Epidermal melanocyte (primary cell): ENCODE data around the gene KATNB1.

Experiments used
- DNase-seq: peaks from one replicate; pipeline ENCODE4 v3.0.0; 2011; ENCODE audit warnings: low spot score; ENCODE audit not compliant: insufficient read length

KATNB1 gene

DNA sequence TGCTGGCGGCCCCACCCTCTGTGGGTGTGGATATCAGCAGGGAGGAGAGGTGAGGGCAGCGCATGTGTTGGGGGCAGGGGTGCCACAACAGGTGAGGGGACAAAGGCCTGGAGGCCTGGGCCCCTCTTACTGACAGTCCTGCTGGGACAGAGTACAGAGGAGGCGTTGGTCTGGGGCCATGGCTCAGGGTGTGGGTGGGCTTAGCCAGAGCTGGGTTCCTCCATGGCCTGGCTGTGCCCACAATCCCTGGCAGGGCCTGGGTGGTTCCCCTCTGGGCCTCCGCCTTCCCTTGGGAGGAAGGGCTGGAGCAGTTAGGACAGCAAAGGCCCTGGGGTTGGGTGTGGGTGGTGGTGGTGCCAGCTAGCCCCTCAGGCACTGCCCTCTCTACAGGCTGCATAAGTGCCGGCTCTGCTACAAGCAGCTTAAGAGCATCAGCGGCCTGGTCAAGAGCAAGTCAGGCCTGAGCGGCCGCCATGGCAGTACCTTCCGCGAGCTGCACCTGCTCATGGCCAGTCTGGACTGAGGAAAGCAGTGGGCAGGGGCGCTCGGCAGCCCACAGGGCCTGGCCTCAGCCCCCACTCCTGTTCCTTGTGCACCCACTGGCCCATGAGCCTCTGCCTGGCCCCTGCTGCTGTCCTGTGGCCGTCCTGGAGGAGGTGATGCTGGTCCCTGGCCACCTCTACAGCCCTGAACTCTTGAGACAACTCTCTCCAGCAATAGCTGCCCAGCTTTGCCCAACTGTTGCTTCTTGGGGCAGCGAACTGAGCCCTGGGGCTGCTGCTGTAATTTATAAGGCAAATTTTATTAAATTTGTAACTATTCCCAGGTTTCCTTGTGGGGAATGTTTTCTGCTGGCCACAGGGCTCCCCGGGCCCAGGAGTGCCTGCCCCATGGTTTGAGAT is 21.1 kb downstream of the KATNB1 start:
- DNase-seq, result no peak

DNA sequence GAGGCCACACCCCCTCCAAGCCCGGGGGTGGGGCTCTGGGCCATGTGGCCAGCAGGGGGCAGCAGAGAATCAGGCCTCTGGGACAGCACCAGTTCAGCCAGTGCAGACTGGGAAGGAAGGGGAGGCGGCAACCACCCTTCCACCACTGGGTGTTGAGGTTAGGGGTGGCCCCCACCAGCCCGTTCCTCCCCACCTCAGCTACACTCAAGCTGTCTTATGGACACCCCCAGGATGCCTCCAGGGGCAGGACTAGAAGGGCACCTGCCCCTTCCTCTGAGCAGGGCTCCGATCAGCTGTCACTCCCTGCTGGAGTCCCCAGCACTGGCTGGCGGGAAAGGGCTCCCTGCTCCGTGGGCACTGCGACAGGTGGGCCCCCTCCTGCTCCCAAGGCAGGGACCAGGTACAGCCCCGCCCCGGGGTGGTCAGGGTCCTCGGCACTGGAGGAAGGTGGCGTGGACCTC is 21.8 kb downstream of the KATNB1 start:
- peak; percentile 99 for DNase-seq

DNA sequence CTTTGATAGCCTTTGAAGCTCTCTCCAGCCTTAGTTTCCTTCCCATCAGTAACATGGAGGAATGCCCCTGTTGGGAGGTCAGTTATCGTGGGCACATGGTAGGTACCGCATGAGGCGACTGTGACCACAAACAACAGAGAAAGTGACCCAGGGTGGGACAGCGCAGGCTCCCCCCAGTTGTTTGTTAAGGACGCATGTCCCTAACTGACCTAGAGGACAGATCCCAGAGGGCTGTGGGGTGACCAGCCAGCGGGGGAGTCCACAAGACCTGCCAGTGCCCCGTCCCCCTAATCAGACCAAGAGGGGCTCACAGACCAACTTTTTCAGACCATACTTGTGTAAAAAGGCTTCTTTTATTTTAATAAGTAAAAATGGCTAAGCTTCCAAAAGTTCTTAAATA is 22.3 kb downstream of the KATNB1 start:
- no peak for DNase-seq

DNA sequence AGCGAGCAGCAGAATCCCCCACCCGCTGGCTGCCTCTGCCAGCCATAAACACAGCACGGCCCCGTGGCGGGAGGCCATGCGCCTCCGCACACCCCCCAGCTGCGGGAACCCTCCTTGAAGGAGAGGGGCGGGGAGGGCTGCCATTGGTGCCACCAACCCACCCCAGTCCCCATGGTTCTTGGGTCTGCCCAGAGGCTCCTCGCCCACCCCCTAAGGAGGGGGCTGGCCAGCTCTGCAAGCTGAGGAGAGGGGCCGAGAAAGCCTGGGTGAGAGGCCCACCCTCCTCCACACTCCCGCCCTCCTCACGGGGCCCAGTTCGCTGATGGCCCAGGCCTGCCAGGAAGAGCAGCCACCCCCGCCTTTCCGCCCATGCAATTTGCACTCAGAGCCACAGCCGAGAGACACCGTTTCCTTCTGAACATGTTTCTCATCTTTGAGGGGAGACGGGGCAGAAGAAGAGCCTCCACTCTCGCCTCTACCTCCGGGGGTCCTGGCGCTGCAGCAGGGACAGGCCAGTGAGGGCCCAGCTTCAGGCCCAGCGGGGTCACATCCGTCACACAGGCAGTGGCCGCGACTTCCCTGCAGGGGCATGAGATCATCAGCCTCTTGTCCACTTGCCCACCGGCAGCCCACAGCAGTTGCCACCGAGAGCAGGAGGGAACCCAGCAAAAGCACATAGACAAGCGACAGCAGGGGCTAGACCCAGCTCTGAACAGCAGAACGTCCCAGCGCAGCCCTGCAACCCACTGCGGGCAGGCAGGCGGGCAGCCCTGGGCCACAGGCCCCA is 23.0 kb downstream of the KATNB1 start:
- DNase-seq, result no peak

DNA sequence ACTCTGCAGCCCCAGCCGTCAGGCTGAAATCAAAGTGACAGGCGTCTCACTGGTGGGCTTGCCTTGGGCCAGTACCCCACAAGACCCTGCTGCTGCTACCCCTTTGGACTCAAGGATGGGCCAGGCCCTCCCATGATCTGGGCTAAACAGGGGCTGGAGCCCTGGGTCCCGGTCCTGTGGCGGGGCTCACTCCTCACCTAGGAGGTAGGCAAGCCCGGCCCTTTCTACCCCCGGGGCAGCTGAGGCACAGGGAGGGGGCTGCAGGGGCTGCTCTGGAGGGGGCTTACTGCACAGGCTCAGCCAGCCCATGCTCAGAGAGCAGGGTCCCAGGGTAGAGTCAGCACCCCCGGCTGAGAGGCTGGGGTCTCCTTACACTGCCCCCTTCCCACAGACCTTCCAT is 23.6 kb downstream of the KATNB1 start:
- no peak for DNase-seq

DNA sequence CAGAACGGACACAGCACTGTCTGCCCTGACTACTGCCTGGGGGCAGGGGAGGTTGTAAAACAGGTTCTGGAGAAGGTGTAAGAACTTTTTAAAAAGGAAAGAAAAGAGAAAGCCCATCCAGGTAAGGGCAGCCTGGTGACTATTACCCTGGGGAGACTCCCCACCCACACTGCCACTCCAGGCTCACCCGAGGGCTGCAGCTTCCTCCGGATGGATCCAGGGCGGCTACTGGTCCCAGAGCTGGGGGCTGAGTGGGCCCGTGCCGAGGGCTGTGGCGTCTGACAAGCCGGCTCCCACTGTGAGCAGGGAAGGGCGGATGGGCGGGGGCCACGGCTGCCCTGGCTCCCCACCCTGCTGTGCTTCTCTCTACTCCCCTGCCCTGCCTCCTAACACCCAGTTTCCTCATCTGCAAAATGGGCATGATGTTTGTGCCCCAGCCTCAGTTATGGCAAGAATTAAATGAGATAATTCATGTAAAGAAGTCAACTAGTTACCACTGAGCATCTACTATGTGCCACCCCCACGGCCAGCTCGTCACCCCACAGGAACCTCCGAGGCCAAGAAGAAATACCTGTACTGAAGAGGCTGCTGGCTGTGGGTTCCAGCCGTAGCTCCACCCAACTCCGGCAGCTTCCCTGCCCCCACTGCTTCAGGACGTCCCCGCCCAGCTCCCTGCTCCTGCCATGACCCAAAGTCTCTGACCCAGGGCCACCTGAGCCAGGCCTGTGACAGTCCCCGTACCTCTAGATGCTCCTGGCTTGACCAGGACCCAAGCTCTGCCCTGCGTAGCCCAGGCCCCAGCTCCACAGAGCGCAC is 24.2 kb downstream of the KATNB1 start:
- DNase-seq, result no peak

DNA sequence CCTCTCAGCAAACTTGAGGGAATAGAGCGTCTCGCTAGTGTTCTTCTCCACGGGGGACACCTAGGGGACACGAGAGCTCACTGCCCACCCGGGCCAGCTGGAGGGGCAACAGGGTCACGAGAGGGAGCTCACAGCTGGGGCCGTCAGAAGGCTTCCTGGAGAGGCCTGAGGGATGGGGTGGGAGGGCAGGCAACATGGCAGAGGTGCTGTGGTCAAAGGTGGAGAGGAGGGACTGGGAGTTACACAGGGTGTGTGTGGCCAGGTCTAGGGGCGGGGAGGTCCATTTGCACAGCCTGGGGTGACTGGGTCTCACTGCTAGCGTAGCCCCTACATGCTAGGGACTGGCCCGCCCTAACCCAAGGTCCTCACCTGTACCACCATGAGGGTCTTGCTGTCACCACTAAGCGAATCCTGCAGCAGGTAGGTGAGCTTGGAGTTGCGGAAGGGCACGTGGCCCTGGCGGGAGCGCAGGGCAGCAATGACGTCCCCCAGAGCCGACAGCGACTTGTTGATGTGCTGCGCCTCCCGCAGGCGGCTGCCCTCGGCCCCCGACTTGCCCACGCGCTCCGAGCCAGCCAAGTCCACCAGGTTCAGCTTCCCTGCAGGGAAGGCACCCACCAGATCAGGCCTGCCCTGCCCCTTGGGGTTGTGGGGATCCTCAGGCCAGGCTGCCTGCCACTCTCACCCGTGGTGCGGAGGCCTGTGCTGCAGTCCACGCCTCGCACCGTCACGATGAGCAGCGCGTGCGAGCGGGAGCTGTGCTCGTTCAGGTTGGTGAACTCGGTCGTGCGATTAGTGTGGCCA is 25.0 kb downstream of the KATNB1 start:
- DNase-seq, result no peak

DNA sequence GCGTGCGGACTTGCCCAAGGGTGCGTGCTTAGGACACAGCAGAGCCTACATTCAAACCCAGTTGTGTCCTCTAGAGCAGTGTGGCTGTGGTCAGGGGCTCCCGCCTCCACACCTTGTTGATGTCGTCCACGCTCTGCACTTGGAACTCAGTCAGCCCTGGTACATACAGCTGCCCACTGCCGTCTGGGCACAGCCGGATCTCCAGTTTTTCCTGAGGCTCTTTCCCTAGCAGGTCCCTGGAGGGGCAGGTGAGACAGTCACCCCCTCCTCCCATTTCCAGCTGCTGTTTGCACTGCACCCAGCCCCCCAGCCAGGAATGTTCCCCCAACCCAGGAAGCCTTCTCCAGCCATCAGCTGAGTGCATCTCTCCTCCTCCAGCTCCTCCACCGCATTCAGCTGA is 25.7 kb downstream of the KATNB1 start:
- no peak for DNase-seq

DNA sequence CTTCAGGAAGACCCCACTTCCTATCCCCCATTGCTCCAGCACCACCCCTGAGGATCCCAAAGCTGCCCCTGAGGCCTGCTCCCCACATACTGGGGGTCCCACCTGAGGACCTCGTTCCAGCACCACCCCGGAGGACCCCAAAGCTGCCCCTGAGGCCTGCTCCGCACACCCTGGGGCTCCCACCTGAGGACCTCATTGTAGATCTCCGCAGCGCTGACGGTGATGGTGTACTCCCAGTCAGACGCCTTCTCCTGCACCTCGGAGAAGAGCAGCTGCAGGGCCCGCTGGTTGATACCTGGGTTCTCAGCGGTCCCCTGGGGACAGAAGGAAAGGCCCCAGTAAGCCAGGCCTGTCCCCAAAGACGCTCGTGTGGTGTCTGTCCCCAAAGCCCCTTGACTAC is 26.4 kb downstream of the KATNB1 start:
- no peak for DNase-seq

DNA sequence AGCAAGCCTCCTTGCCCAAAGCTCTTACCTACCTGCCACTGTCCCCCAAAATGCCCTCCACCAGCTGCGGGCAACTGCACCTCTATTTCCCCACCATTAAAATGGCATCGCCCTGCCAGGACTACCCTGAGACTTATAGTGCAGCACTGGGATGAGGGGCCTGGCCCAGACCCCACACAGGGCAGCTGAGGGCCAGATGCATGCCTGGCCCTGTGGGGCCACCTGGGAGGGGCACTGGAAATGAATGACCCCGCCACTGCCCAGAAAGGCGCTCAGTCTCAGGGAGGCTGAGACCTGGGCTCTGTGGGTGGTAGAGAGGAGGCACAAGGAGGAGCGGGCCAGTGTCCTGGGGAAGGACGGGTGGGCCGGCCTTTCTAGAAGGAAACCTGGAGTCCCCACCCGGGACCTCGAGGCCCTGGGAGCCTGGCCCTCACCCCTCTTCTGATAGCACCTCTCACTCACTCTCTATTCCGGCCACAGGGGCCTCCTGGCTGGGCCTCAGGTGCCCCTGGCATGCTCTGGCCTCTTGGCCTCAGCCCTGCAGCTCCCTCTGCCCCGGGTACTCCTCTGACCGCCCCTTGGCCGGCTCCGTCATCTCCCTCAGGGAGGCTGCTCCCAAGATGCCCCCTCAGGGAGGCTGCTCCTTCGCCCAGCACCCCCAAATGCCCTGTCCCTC is 26.9 kb downstream of the KATNB1 start:
- DNase-seq, result no peak

DNA sequence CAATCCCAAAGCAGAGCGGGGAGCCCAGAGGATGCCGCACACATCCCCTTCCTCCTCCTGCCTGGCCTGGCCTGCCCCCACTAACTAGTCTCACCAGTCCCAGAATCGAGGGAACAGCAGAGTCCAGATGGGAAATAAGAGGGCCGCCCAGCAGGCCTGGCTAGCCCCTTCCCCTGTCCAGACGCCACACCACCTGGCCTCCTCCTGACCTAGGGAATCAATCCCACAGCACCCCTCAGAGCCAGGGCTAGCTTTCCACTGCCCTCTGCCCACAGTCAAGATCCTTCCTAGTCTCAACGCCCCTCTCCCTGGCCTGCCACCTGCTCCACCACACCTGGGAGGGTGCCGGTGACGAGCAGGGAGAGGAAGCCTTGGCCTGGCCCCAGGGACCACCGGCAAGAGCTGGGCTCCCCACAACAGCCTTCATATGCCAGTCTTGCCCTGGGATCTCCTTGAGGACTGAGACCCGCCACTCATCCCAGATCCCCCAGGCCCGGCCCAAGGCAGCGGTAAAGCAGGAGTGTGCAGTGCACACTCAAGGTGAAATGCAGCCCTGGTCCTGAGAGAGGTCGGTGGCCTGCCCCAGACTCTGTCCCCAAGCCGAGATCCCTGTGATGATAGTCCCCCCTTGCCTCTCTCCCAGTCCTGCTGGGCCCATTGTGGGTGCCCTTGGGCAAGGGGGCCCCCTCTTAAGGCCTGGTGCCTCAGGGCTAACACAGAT is 27.9 kb downstream of the KATNB1 start:
- DNase-seq, result no peak

DNA sequence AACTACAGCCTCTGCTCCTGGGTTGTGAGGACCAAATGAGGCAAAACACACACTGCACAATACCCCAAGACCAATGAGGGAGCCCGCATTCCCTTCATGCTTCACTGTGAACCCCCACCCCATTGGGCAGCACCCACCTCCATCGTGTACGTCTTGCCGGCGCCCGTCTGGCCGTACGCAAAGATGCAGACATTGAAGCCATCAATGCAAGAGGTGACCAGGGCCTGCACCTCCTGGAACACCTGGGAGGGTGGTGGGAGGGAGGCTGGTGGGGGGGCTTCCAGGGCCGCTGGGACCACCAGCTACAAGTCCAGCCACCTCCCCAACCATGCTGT is 28.4 kb downstream of the KATNB1 start:
- no peak for DNase-seq

DNA sequence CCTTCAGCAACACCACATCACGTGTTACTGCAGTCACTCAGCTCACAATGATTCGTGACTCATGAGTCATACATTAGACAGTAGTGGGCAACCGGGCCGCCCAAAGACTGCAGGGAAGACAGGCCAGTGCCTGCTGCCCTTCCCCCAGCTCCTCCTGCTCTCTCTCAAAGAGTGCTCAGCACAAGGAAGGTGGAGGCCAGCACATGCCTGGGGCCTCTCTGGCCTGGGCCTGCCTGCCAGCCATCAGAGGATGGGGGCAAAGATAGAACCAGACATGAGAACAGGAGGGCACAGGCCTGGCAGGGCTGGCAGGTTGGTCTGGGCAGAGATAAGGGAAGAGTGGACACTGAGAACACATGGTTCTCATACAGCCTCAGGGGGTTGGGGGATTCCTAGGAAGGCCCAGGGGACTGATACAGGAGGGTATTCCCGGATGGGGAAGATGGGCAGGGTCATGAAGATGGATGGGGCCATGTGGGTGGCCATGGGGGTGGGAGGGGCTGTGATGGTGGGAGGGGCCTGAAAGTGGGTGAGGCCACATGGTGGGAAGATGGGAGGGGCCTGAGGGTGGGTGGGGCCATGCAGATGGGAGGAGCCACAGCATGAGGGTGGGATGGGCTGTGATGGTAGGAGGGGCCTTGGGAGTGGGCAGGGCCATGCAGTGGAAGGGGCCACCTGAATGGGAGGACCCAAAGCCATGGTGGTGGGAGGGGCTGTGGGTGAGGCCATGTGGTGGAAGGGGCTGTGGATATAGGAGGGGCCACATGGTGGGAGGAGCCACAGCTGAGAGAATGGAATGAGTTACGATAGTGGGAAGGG is 29.0 kb downstream of the KATNB1 start:
- no peak for DNase-seq

DNA sequence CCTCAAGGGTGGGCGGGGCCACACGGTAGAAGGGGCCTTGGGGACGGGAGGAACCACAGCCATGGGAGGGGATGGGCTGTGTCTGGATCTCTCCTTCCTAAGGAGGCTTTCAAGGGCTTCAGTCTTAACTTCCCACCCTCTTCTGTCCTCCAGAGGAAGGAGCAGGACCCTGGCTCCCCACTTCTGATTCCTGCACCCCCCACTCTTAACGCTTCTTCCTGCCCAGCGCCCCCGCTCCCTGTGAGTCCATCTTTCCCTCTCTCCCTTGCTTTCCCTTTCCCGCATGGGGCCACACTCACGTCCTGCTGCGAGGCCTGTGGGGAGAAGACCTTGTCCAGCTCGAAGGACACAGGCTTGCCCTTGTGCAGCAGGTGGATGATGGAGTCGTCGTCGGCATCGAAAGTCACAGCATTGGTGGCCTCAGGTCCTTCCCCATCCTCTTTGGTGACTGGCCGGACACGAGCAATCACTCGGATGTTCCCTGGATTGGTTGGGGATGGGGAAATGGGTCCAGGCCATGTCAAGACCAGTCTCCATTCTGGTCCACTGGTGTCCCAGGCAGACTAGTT is 29.7 kb downstream of the KATNB1 start:
- no peak for DNase-seq

DNA sequence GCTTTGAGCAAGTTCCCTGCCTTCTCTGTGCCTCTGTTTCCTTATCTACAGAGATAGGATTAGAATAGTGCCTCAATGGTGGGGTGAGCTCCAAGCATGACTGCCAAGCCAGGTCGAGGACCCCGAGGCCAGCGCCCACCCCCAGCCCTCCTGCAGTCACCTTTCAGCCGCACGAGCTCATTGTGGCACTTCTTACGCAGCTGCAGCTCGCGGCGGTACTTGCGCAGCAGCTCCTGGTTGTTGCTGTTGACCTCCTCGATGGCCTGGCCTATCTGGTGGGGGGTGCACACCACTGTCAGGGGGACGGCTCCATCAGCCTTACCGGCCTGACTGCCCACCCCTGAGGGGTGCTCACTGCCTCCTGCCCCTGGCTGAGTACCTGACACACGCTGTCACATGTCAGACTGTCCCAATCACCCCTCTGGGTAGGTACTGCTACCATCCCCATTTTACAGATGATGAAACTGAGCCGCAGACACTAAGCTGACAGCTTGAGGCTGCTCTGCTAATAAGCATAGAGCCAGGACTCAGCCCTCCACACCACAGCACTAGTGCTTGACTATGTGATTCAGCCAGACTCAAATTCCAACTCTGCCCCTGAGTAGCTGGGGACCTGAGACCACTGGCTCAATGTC is 31.3 kb downstream of the KATNB1 start:
- no peak for DNase-seq

DNA sequence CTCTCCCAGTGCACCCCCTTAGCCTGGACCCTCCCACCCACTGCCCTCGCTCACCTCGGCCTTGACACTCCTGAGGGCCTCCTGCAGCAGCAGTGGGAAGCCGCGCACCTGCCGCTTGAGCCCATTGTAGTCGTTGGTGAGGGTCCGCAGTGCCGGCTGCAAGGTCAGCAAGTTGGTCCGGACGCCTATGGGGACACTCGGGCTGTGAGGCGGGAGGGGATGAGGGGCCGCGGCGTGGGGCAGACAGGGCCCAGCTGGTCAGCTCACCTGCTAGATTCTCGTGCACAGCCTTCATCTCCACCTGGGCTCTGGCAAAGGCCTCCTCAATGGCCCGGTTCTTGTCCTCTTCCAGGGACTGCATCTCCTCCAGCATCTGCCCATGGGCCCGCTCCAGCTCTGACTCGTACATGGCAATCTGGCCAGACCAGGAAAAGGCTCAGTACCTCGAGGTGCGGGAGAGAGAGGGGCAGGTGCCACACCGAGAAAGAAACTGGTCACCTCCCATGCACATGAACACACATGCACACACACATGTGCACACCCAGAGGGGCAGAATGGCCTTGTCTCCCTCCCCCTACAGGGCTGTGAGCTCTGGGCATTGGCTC is 34.1 kb downstream of the KATNB1 start:
- DNase-seq, result no peak

DNA sequence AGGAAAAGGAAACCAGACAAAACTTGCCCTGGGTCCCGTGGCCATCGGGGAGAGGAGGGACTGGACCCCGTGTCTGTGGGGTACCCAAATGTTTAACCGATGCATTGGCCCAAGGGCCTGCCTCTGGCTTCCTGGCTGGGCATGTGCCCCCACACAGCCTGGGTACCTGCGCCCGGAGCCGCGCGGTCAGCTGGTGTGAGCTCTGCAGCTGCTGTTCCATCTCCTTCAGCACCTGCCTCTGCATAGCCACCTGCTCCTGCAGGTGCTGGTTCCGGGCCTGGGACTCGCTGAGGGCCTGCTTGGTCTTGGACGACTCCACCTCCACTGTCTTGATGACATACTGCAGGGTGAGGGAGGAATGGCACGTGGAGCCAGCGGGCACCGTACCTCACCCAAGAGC is 34.8 kb downstream of the KATNB1 start:
- no peak for DNase-seq
